Stimulated activated CD4-positive, alpha-beta T cell treated with anti-CD3 and anti-CD28 coated beads, Interleukin-15, amount 100 ng/mL, for 1 hour (primary cell): ENCODE measurements around the gene HOXA10.

Experiments used
- DNase-seq, 2 donors: peaks; one replicate each; pipeline ENCODE4 v3.0.0-alpha.2; 2020; ENCODE audit warnings: low read depth in 1 of 2, low spot score in 1 of 2

HOXA10 gene

DNA sequence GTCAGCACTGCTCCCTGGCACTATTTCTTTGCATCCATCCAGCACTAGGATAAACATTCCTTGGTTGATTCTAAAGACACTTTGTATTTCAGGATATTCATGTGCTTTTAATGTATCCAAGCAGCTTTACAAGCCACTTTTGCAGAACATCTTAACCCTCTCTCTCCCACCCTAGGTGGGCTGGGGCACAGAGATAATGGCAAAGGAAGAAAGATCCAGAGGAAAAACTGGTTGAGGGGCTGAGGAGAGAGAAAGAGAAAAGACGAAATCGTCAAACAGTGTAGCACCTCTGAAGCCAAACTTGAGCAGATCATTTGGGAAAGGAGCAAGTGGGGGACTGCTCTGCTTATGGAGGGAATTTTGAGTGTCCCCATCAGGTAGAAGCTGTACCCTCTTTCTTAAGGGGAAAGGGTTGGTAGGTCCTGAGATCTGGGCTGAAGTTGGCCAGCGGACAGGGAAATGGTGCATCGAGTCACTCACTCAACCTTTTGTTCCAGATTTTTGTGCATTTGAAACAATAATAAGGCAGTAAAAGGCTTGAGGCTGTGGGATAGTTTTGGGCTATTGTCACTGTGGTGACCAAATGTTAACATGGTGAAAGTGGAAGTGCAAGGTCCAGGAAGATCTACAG lies 30.0 kb upstream of the HOXA10 start:
- no peak for DNase-seq

DNA sequence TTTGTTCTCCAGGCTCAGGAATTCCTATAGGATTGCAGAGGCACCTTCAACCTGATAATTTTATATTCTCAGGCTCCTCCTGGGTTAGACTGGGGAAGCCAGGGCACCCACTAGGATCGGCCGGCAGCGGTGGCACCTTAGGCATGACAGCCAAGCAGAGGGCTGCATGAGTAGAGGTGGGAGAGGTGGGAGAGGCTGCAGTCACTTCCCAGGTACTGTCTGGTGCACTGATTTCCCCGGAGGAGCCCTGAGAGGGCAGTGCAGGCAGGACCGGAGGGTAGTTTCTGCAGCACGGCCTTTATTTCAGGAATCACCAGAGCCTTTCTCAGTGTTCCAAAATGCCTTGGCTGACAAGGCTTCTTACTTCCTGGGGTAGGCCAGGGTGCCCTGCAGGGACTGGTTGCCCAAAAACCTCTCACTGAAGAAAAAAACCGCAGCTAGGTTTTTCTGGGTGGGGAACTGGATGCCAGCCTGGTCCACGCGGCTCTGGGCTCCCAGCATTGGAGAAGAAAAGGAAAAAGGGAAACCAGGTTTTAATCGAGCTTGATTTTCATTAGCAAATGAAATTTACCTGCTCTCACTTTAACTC lies 29.3 kb upstream of the HOXA10 start:
- DNase-seq, result no peak

DNA sequence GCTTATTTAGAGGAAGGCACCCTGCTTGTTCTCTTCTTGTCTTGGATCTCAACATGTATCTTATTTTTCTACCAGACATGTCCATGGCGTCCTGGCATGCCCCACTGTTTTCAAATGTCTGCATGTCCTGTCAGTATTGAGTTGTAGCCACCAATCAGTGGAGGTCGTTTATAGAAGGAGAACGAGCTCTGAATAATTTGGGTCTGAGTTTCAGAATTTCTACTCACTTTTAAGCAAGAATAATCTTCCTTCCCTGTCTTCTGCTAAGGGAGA lies 28.7 kb upstream of the HOXA10 start:
- DNase-seq, result no peak

DNA sequence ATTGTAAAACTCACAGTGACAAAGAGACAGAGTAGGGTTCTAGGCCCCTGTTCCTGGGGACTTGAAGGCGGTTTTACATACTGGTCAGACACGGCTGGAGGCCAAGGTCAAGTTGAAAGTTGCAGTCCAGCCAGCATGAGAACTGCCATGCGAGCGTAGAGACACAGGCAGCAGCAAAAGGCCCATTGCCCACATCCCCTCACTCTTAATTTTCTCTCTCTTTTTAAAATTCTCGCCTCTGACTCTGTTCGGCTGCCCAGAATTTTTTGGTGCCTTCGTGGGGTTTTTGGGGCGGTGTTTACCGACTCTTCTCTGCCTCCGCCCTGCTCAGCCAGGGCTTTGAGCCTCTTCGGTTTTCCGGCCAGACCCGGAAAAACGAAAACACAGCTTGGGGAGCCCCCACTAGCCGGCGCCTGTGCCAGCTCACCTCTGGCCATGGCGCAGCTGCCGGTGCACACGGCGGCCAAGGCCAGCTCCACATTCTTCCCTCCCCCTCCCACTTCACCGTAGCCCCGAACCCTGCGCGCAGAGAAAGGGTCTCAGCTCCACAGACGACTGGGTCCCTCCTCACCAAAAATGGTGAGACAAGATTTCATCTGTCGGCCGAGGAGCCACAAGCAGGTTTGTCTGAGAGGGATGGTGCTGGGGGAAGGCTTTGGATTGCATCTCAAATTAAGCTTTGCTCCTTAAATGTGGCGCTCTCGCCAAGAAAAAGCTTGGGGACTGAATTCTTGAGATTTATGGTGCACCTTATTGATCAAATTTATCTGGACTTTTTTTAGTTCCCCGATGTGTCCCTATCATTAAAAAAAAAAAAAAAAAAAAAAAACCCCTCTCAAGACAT lies 28.1 kb upstream of the HOXA10 start:
- DNase-seq, result no peak

DNA sequence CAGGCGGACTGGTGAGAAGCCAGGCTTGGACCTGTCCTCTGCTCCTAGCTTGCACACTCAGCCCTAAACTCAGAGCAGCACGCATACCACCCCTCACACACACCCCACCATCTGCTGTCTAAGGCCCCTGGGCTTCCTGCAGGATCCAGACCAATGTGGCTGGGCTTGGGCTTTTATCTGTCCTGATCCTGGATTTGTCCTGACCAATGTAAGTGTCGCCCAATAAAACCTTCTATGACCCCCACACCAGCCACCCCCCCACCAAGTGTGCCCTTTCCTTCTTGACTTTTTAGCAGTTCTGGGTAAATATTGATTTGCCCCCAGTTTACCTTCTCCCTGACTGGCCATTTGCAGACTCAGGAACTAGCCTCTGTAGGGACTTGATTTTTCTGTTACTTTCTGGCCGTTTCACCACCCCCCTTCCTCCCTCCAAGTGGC lies 27.5 kb upstream of the HOXA10 start:
- DNase-seq, result no peak

DNA sequence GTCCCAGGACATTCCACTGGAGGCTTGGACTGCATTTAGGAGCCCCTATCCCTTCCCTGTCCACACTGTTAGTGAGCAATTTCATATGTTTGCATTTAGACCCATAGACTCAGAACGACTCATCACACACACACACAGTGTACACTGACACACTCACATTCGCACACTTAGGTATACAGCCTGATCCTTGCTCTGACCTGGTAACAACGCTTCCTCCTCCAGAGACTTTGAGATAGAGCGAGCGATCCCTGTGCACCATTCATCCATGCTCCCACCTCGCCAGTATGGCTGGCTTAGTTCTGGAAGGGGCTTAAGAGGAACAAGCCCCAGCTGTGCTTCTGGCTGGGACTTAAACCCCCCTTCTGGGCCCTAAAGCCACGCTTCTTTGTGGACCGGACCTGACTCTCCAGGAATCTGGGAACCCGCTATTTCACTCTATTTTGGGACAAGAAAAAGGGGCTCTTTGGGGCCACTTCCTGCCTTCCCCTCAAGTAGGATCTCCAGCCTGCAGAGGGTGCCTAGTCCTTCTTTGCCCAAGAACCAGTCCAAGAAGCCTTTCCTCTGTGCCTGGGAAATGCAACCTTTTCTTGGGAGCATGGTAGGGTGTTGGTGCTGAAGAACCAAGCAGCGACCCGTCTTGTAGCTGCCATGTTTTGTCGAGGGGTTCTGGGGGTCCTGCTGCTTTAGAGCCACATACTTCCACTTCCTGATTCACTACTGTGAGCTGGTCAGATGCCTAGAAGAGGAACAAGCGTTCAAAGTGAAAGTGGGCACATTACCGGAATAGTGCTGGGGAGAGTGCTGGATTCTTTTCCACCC lies 26.9 kb upstream of the HOXA10 start:
- DNase-seq, result no peak

DNA sequence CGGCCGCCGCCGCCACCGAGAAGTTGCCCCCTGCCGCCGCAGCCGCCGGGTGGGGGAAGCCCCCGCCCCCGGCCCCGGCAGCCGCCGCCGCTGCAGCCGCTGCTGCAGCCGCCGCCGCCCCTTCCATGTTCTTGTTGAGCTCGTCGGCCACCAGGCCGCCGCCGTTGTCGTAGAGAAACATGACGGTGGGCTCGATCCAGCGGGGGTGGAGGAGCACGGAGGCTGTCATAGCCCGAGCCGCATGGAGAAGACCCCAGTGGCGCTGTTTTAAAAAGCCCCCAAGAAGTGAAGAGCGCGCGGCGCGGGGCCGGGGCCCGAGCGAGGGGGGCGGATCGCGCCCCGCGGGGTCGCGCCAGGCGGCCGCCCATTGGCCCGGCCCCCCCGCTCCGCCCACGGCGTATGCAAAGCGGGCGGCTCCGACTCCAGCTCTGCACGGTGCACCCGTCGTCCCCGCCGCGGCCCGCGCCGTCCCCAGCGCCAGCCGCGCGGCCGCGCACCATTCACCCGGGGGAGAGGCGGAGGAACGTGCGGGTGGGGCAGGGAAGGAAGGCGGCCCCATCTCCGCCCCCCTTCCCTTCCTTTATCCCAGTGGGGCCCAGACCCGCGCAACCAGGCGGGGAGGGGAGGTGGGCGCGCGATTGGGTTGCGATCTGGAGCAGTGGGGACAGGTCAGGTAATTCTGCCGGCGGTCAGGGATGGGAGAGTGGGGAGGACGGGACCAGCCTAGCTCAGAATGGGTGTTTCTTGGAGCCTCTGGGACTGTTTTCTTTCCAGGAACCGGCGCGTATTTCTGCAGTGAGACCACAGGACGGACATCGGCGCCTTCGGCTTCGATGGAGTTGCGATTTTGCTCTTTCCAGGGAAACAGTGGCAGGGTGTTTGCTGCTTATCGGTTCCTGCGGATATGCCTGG lies 26.0 kb upstream of the HOXA10 start, which contains the start of gene HOXA13:
HOXA13 (minus strand) TSS at position 243 of the 912 bp plus-strand sequence; CDS start at position 229, 14 bp downstream.
- no peak for DNase-seq

DNA sequence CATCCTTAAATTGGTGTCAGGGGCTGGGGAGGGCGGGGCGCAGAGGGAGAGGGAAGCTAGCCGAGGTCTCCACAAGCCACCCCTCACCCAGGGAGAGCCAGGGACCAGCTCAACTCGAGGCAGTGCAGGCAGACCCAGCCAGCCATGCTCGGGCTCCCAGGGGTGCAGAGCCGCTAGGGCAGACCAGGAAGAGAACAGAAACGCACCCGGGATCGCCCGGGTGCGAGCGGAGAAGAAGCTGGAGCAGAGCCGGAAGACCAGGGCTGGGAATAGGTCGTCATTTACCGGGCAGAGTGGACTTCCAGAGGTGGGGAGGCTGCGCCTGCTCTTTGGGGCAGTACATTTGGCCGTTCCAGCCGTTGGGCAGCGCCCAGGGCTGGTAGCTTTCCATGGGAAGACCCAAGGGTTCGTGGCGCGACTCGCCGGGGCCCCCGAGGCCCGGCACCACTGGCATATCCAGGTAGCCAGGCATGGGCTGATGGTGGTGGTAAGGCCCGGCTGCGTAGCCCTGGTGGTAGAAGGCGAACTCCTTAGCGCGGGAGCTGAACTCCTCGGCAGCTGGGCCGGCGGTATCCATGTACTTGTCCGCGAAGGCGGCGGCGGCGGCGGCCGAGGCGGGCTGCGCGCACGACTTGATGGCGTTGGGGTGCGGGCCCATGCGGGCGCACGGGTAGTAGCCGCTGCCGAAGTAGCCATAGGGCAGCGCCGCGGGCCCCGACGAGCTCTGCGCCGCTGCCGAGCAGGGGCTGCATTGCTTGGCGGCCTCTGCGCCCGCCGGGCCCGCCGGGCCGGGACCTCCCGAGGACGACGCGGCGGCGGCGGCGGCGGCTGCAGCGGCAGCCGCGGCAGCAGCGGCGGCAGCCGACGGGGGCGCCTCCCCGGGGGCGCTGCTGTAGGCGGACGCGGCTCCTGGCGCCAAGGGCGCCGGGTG lies 25.0 kb upstream of the HOXA10 start:
- DNase-seq, result no peak

DNA sequence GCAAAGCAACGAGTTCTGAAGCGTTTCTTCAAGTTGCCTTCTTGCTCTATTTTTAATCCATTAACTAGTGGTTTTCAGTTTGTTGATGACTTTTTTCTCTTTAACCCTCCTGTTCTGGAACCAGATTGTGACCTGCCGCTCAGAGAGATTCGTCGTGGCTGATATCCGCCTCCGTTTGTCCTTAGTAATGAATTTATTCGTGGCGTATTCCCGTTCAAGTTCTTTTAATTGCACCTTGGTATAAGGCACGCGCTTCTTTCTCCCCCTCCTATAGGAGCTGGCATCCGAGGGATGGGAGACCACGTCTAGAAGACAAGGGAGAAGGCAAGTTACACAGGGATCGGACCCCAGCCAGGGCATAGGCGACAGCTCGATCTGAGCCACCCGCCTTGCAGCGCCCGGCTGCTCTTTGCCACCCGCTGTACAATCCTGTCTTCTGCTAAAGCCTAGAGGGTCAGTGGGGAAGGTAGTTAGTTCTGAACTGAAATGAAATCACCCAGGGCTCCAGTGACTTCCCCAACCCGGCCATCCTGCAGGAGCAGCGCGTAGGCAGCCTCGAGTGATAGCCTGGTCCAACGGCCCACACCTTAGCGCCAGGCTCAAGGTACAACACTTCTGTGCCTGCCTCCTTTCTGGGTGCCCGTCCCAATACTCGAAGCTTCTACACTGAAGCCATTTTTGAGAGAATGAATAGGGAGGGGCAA lies 24.2 kb upstream of the HOXA10 start:
- no peak for DNase-seq

DNA sequence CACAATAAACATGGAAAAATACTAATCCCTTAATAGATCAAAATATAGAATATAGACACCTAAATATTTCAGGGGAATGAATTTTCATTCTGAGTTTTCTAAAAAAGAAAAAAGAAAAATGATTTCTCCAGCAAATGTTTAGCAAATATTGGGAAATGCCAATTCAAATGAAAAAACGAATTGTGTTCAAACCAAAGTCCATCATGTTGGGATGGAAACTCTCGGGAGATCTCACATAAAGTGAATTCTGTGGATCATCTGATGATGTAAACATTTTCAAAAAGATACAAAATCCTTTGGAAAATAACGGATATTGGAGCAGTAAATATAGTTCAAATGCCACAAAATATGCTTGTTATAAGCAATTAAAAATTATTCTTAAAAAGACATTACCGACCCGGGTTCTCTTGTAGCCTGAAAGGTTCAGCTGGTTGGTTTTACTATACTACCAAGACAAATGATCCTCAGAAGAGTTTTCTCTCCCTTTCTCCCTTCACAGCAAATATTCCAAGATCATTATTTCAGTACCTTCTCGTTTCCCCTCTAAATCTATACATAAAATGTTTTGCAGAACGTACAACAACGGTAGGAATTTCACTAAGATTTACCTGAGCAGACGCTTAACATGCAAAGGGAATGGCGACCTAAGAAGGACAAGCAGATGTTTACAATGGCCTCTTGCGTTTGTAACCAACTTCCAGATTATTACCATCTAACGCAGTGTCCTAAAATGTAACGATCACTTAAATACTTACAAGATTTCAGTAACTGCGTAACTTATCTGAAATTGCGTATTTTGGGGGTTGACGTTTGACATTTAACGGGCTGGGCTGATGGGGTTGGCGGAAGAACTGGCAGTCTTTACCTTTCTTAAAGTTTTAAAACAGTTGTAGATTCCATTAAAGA lies 23.3 kb upstream of the HOXA10 start:
- no peak for DNase-seq

DNA sequence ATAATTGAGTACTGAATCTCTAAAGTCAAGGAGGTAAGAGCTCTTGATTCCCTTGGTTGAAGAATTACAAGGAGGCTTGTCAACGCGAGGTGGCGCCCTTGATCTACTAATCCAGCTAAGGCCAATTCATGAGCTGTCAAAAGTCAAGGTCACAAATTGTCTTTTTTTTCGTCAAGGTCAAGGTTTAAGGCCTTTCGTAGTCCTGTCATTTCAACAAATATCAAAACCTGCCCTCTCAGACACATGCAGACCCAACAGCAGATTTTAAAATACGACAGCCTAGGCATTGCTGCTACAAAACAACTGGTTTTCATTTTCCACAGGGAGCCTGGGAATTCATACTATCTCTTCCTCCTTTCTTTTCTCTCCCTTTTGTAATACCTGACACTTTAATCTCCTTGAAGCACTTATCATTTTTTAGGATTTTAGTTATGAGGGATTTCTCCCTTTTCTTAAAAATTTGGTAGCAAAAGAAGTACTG lies 22.2 kb upstream of the HOXA10 start:
- DNase-seq, result peak; percentile 60 to 79

DNA sequence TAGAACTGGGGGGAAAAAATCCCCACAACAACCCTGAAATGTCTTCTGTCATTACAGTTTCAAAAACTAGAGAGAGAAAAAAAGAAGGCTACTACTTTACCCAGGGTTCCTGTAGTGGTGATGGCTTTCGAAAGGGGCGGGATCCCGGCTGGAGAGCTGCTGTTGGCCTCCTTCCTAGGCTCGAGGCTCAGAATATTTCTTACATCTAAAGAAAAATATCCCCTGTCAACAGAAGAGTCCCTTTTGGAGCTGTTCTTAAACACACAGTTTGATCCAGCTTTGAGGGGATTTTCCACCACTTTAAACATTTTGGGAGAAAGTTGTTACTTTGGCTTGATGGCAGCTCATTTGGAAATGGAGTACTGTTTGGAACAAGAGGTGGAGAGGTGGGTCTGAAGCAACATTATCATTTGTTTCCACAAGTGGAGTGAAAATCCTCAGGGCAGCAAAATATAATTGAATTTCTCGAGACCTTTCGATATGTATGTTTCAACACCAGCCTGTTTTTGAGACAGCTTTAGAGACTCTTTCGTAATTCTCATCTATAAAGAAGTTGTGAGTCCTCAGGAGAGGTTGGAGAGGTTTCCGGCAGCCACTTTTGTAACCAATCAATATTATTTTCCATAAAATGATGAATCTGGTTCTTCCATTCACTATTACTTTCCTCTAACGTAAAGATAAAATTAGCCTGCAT lies 20.7 kb upstream of the HOXA10 start:
- no peak for DNase-seq

DNA sequence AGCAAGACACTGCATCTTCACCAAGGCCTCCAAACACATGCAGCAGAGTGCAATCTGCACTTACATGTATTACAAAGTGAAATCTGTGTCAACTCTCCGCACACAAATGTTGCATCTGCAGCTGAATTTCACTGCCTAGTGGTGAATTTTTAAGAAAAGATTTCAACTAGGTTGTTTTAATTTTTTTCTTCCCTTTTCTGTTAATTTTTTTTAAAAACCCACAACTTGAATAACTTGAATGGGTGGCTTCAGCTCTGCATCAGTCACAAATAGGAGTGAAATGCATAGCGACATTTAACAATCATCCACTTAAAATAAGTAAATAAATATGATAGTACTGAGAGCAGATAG lies 19.9 kb upstream of the HOXA10 start:
- DNase-seq, result no peak

DNA sequence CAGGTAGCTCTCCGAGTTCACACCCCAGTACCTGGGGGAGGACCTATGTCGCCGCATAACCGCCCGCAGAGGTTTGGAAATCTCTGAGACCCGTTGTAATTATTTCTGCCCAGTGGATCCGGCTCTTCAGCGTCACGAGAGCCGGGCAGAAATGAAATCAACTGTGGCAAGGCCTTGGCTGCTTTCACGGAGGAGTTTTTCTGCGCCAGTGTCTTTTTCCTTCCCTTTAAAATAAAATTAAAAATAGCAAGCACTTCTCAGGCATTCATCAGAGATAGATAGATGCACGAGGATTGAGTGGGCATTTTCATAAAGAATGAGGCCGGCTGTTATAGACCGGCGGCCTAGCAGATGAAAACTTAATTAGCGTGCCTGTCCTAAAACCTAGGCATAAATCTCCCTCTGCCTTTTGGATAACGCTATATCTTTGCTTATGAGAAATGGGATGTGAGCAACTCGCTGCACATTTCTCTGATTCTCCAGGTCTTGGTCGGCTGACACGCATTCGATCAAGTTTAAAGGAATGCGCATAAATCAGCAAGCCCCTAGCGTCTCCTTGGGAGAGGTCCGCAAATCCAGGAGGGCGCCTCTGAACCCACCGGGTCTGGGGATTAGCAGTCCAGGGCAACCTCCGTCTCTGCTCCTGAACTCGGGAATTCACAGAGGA lies 19.3 kb upstream of the HOXA10 start:
- DNase-seq, result no peak

DNA sequence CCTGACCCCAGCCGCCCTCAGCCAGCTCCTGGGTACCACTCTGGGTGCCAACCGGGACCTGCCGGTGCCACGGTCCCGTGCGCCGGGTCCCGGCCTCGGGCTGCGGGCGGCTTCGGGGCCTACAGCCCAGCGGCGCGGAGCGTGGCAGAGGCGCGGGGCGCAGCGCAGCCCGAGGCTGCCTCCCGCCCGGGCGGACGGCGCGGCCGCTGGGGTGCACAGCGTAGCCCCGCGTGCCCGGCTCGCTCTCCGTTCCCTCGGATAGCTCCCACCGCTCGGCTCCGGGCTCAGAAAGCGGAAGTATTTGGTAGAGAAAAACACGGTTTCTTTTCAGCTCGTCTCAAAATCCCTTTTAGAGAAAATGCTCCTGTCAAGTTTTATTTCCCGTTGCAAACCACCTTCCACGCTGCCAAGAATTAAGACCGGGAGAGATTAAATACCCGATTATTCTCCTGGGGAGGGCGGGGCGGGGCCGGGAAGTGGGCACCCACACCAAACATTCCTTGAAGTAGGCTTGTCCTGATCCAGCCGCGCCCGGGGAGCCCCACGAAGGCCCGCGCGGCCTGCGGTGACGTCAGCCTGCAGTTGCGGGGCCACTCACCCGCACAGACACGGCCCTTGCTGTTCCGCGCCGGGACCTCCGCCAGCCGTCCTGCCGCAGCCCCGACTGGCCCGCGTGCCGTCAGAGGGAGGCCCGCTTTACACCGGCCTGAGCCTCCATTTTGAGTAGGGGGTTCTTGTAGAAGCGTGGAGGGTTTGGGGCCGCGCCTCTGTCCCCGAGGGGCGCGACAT lies 18.6 kb upstream of the HOXA10 start:
- DNase-seq, result no peak
